ENCODE measurements around the gene SUPT3H. TPM values are rescaled to one million over a fixed set of nuclear protein-coding genes. Genes with fewer than 3 reads are reported as not detected.
A peak's percentile ranks its signal among the peaks of the same experiment; 100 is the strongest.

SUPT3H gene
- total and polyA plus RNA-seq, 5 experiments from 2014 or later: 16.9 to 20.8 (median 20.0) TPM

DNA sequence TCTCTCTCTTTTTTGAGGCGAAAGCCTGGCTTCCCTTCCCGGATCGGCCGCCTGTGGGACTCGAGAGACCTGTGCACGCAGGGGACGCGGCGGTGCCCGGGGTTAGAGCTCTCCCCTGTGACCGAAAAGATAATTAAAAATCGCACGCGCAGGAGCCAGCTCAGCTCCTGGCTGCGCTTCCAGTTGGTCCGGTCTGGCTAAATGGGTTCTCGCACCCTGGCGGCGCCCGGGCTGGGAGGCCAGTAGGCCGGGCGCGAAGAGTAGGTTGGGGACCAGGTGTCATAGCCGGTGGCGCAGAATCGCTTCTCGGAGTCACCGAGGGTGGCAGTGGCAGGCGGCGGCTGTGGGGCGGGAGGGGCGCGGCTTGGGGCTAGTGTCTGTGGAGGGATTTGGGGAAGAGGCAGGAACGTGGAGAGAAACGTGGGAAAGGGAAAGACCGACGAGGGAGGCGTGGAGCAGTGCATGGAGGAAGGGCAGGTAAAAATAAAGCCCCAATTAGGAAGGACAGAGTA is 41.9 kb upstream of the SUPT3H start:
- peak overlapping the region; percentile 88 to 98 (median 96) for H3K4me3 Mint-ChIP-seq
- POLR2A ChIA-PET: interaction anchor here (1.0 to 3.6 kb wide), 4 partner anchors 42 to 764 kb away, joined by 3 to 24 read pairs (median 4); partner anchors contain the start of gene SUPT3H
- peaks cover 0 to 29% (median 0%) of the 10 kb centered on the region in 5 donors for H3K27me3 Mint-ChIP-seq
- ATAC-seq (peak; percentile 33 to 42), DNase-seq (peak; percentile 29 to 74 (median 44))
- peaks cover 21 to 64% (median 39%) of the 10 kb centered on the region in 4 donors for H3K4me1 Mint-ChIP-seq
- peak overlapping the region; percentile 54 to 96 (median 90) for H3K27ac Mint-ChIP-seq
- no peaks in the 10 kb centered on the region for H3K9me3 Mint-ChIP-seq
- H3K36me3 Mint-ChIP-seq: peaks cover 0 to 2% (median 0%) of the 10 kb centered on the region in 3 donors

DNA sequence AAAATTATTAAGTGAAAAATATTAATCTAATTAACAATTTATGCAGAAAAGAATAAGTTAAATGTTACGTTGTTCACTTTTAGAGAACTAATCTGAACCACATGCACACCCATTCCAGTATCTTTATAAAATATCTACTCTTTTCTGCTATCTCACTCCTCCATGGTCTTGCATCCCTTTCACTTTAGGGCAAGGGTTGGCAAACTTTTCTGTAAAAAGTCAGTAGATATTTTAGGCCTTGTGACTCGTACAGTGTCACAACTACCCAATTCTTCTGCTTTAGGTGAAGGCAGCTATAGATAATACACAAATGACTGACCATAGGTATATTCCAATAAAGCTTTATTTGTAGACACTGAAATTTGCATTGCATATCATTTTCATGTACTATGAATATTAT is 39.7 kb upstream of the SUPT3H start:
- H3K36me3 Mint-ChIP-seq: peaks cover 0 to 2% (median 0%) of the 10 kb centered on the region in 3 donors
- POLR2A ChIA-PET: no interaction called here
- H3K27me3 Mint-ChIP-seq: peaks cover 0 to 29% (median 0%) of the 10 kb centered on the region in 5 donors
- no peak overlapping the region for H3K27ac Mint-ChIP-seq
- H3K4me3 Mint-ChIP-seq: no peak overlapping the region
- ATAC-seq (no peak), DNase-seq (no peak)
- no peaks in the 10 kb centered on the region for H3K9me3 Mint-ChIP-seq
- peaks cover 18 to 47% (median 29%) of the 10 kb centered on the region in 4 donors for H3K4me1 Mint-ChIP-seq

- Mint-ChIP-seq H3K27me3 (peaks cover 0 to 29% (median 0%) of the 10 kb centered on the region in 5 donors), H3K4me3 (no peak overlapping the region), H3K27ac (no peak overlapping the region), H3K9me3 (no peaks in the 10 kb centered on the region), H3K36me3 (peaks cover 0 to 2% (median 0%) of the 10 kb centered on the region in 3 donors), H3K4me1 (peaks cover 17 to 44% (median 29%) of the 10 kb centered on the region in 4 donors)
- POLR2A ChIA-PET: no interaction called here
- no peak for DNase-seq
- no peak for ATAC-seq
Observed at GRCh38 chr6:45416700-45417099, 39.0 kb upstream of the SUPT3H start.

DNA sequence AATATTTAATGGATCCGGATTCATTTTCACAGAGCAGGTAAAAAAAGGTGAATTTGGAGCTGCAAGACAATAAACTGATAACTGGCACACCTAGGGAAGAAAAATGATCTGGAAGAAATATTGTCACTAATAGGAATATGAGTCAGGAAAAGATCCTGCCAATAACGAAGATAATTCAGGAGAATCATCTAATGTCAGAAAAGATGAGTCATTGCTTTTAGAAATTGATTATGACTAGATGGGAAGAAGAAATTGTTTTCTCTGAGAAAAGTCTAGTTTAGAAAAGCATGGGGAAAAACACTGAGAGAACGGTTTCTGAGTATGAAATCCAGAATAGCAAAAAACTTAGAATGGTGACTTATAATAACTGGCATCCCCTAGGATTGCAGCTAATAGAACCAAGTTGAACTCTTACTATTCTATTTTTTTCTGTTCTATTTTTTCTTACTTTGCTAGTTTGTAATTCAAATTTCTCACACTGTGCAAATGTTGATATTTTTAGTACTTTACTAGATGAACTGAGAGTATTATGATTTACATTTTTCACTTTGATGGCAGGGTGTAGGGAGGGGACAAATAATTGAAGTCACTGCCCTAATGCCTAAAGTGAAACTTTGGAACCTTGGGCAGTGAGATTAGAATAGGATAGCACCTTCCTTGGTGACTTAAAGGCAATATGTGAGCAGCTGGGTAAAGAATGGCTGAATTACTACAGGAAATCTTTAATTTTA is 38.2 kb upstream of the SUPT3H start:
- Mint-ChIP-seq H3K27me3 (peaks cover 0 to 25% (median 0%) of the 10 kb centered on the region in 5 donors), H3K27ac (peak overlapping the region in 1 of 10 donors; percentile 20), H3K36me3 (peaks cover 0 to 2% (median 0%) of the 10 kb centered on the region in 3 donors), H3K4me1 (peaks cover 13 to 37% (median 23%) of the 10 kb centered on the region in 4 donors), H3K4me3 (no peak overlapping the region), H3K9me3 (no peaks in the 10 kb centered on the region)
- ATAC-seq (no peak), DNase-seq (no peak)
- POLR2A ChIA-PET: no interaction called here

DNA sequence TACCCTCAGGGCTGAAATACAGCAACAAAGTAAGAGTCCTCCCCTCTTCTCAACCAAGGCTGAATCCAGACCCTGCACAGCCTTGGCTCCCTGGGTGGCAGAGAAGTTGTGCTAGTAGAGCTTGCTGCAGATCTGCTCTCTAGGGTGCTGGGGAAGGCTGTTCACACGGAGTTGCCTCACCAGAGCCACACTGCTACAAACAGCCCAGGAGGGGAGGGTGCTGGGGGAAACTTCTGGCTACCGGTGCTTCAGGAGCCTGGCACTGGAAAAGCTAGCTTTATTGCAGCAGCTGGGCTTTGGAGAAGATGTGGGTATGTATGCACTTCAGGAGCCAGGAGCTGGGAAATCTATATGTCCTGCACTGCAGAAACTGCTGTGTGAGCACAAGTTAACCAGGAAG is 37.6 kb upstream of the SUPT3H start:
- POLR2A ChIA-PET: no interaction called here
- ATAC-seq (no peak), DNase-seq (no peak)
- Mint-ChIP-seq H3K9me3 (no peaks in the 10 kb centered on the region), H3K4me3 (no peak overlapping the region), H3K4me1 (peaks cover 11 to 31% (median 17%) of the 10 kb centered on the region in 4 donors), H3K27me3 (peaks cover 0 to 18% (median 0%) of the 10 kb centered on the region in 5 donors), H3K36me3 (peaks cover 0 to 3% (median 2%) of the 10 kb centered on the region in 3 donors), H3K27ac (peak overlapping the region in 2 of 10 donors; percentile 64 to 74)

- peaks cover 0 to 6% (median 3%) of the 10 kb centered on the region in 3 donors for H3K36me3 Mint-ChIP-seq
- no peak for ATAC-seq
- no peak overlapping the region for H3K27ac Mint-ChIP-seq
- no peak for DNase-seq
- H3K4me3 Mint-ChIP-seq: no peak overlapping the region
- POLR2A ChIA-PET: no interaction called here
- H3K4me1 Mint-ChIP-seq: peaks cover 2 to 17% (median 7%) of the 10 kb centered on the region in 4 donors
- H3K27me3 Mint-ChIP-seq: peaks cover 0 to 6% (median 0%) of the 10 kb centered on the region in 5 donors
- H3K9me3 Mint-ChIP-seq: no peaks in the 10 kb centered on the region
Observed at GRCh38 chr6:45411959-45412358, 34.2 kb upstream of the SUPT3H start.

DNA sequence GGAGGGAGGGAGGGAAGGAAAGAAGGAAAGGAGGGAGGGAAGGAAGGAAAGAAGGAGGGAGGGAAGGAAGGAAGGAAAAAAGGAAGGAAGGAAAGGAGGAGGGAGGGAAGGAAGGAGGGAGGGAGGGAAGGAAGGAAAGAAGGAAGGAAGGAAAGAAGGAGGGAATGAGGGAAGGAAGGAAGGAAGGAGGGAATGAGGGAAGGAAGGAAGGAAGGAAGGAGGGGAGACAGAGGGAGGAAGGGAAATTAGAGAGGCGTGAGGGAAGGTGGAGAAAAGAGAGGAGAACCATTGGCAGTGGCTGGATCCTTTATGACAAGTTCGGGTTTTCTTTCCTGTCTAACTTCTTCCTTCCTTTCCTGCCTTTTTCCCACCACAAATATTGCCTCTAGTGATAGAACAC is 22.3 kb upstream of the SUPT3H start:
- H3K27ac Mint-ChIP-seq: peak overlapping the region in 1 of 10 donors; percentile 61
- H3K36me3 Mint-ChIP-seq: peaks cover 8 to 30% (median 19%) of the 10 kb centered on the region in 3 donors
- POLR2A ChIA-PET: no interaction called here

GRCh38 chr6:45398075-45398813 is 20.5 kb upstream of the SUPT3H start:
- Mint-ChIP-seq H3K27me3 (peaks cover 0 to 5% (median 0%) of the 10 kb centered on the region in 5 donors), H3K27ac (no peak overlapping the region), H3K4me1 (peaks cover 0 to 11% (median 9%) of the 10 kb centered on the region in 4 donors), H3K4me3 (no peak overlapping the region), H3K9me3 (peaks cover 0 to under 1% (median 0%) of the 10 kb centered on the region in 9 donors), H3K36me3 (peaks cover 8 to 40% (median 23%) of the 10 kb centered on the region in 3 donors)
- ATAC-seq: no peak
- POLR2A ChIA-PET: interaction anchor here (1.1 kb wide), 1 partner anchor 20 kb away, joined by 3 read pairs; no protein-coding TSS in a partner anchor
- DNase-seq: no peak

More for the DNA sequence above, 22.3 kb upstream of the SUPT3H start:
- H3K9me3 Mint-ChIP-seq: no peaks in the 10 kb centered on the region
- DNase-seq: no peak
- H3K27me3 Mint-ChIP-seq: peaks cover 0 to 9% (median 0%) of the 10 kb centered on the region in 5 donors
- peaks cover 0 to 10% (median 7%) of the 10 kb centered on the region in 4 donors for H3K4me1 Mint-ChIP-seq
- H3K4me3 Mint-ChIP-seq: no peak overlapping the region
- ATAC-seq: no peak

- Mint-ChIP-seq H3K9me3 (peaks cover 0 to 21% (median 6%) of the 10 kb centered on the region in 9 donors), H3K27me3 (peaks cover 0 to 2% (median 0%) of the 10 kb centered on the region in 5 donors), H3K27ac (peak overlapping the region in 1 of 10 donors; percentile 32), H3K4me1 (peaks cover 0 to 13% (median 10%) of the 10 kb centered on the region in 4 donors), H3K4me3 (no peak overlapping the region), H3K36me3 (peaks cover 18 to 30% (median 30%) of the 10 kb centered on the region in 3 donors)
- POLR2A ChIA-PET: no interaction called here
- DNase-seq: no peak
- ATAC-seq: no peak
Observed at GRCh38 chr6:45394586-45395095, 16.9 kb upstream of the SUPT3H start.

DNA sequence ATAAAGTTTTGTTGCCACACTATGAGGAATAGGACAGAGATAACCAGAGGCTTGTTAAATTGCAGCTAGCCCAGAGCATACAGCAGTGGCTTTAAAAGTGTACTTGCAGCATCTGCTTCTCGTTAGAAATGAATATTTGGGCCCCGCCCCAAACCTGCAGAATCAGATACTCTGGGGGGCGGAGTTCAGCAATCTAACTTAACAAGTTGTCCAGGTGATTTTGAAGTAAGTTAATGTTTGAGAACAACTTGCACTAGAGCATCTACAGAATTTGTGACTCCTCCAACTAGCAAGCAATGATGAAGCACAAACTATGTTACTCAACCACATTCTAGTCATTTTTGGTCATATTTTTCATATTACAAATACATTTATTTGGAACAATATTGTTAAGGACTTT is 10.6 kb upstream of the SUPT3H start:
- Mint-ChIP-seq H3K4me3 (no peak overlapping the region), H3K36me3 (peaks cover 13 to 27% (median 22%) of the 10 kb centered on the region in 3 donors), H3K4me1 (peaks cover 0 to 15% (median 9%) of the 10 kb centered on the region in 4 donors), H3K27me3 (peaks cover 0 to 2% (median 0%) of the 10 kb centered on the region in 5 donors), H3K9me3 (peaks cover 0 to 21% (median 6%) of the 10 kb centered on the region in 9 donors), H3K27ac (peak overlapping the region in 1 of 10 donors; percentile 9)
- ATAC-seq (no peak), DNase-seq (no peak)
- POLR2A ChIA-PET: interaction anchor here (2.1 kb wide), 1 partner anchor 10 kb away, joined by 7 read pairs; the partner anchor contains the start of gene SUPT3H

- DNase-seq (no peak), ATAC-seq (no peak)
- peaks cover 7 to 22% (median 14%) of the 10 kb centered on the region in 3 donors for H3K36me3 Mint-ChIP-seq
- peaks cover 0 to 13% (median 3%) of the 10 kb centered on the region in 9 donors for H3K9me3 Mint-ChIP-seq
- H3K27ac Mint-ChIP-seq: peak overlapping the region in 1 of 10 donors; percentile 9
- POLR2A ChIA-PET: interaction anchor here (2.1 kb wide), 1 partner anchor 9 kb away, joined by 7 read pairs; the partner anchor contains the start of gene SUPT3H
- H3K4me1 Mint-ChIP-seq: peaks cover 0 to 17% (median 9%) of the 10 kb centered on the region in 4 donors
- H3K4me3 Mint-ChIP-seq: no peak overlapping the region
- peaks cover 0 to 2% (median 0%) of the 10 kb centered on the region in 5 donors for H3K27me3 Mint-ChIP-seq
Observed at GRCh38 chr6:45387236-45387635, 9.5 kb upstream of the SUPT3H start.

- Mint-ChIP-seq H3K4me3 (no peak overlapping the region), H3K9me3 (peaks cover 0 to 11% (median 2%) of the 10 kb centered on the region in 9 donors), H3K4me1 (peaks cover 0 to 17% (median 9%) of the 10 kb centered on the region in 4 donors), H3K27ac (peak overlapping the region in 1 of 10 donors; percentile 13), H3K36me3 (peaks cover 7 to 20% (median 12%) of the 10 kb centered on the region in 3 donors), H3K27me3 (peaks cover 0 to 2% (median 0%) of the 10 kb centered on the region in 5 donors)
- no peak for ATAC-seq
- POLR2A ChIA-PET: interaction anchor here (2.1 kb wide), 1 partner anchor 8 kb away, joined by 7 read pairs; the partner anchor contains the start of gene SUPT3H
- no peak for DNase-seq
Observed at GRCh38 chr6:45386501-45386900, 8.8 kb upstream of the SUPT3H start.

All from naive thymus-derived CD8-positive, alpha-beta T cell (primary cell).